ENCODE results near the gene PDE3B.

- TF ChIP-seq, protein P1, sequence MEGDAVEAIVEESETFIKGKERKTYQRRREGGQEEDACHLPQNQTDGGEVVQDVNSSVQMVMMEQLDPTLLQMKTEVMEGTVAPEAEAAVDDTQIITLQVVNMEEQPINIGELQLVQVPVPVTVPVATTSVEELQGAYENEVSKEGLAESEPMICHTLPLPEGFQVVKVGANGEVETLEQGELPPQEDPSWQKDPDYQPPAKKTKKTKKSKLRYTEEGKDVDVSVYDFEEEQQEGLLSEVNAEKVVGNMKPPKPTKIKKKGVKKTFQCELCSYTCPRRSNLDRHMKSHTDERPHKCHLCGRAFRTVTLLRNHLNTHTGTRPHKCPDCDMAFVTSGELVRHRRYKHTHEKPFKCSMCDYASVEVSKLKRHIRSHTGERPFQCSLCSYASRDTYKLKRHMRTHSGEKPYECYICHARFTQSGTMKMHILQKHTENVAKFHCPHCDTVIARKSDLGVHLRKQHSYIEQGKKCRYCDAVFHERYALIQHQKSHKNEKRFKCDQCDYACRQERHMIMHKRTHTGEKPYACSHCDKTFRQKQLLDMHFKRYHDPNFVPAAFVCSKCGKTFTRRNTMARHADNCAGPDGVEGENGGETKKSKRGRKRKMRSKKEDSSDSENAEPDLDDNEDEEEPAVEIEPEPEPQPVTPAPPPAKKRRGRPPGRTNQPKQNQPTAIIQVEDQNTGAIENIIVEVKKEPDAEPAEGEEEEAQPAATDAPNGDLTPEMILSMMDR (IDR thresholded peaks at IDR 0.05): no peak
- TF ChIP-seq POLR2A (IDR thresholded peaks at IDR 0.05): no peak
Observed at GRCh38 chr11:14642453-14642852, 1.2 kb upstream of the PDE3B start.
